Renal cortex interstitium (tissue), 11 donors: ENCODE data around the gene TMA7B. TPM values are rescaled to one million over a fixed set of nuclear protein-coding genes. Genes with fewer than 3 reads are reported as not detected.

Experiments
- DNase-seq, 11 donors: peaks; one replicate each; pipeline ENCODE4 v3.0.0-alpha.2; 2013; ENCODE audit warnings: low read depth in 9 of 11, low spot score in 4 of 11; ENCODE audit errors: extremely low read depth in 1 of 11
- polyA plus RNA-seq, 3 donors: library from polyadenylated mRNA; unstranded; fragments of 120-200 nt; gene quantifications; one replicate each; pipeline ENCODE4 v1.2.1, GENCODE V29; 2013; ENCODE audit not compliant: insufficient read length in 3 of 3

Gene TMA7B
- polyA plus RNA-seq, 3 donors = 0.14 to 0.20 (median 0.15) TPM

DNA sequence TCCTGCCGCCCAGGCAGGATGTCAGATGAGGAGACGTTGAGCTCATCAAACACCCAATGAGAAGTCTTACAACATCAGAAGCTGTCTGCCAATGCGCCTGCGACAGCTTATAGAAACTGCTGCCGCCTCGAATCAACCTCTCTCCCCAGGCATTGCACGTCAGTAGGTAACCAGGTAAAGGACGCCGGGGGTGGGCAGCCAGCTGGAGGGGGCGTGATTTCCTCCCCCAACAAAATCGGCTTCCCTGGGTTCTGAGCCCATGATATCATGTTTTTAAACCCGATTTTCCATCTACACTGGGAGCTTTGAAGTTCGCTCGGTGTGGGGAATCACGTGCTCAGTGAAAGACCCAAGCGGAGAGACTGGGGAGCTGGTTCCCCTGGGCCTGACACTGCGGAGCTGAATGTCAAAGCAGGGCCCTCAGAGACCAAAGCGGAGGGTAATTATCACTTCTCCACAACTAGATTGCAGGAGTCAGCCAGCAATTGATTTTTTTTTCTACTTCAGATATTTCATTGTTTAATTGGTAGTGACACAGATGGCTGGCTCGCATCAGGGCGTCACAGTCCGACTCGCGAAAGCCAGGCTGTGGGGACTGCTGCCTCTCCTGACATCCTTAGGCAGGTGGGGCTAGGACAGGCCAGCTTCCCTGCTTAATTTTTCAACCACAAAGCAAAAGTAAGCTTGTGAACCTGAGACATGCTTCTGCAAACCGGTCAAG is 49.9 kb downstream of the TMA7B start:
- DNase-seq = no peak

GRCh38 chr22:40010746-40011145 is 50.5 kb downstream of the TMA7B start:
- no peak for DNase-seq

Other genes starting within 250 kb of the TMA7B start
- gene ENTHD1, start 66.6 kb upstream of the TMA7B start, polyA plus RNA-seq = not detected
- 1 to 10 TPM in 2 of 3 donors, under 1 TPM in 1; 0.61 to 1.3 (median 1.1) TPM for gene GRAP2, start 59.3 kb upstream of the TMA7B start, polyA plus RNA-seq
- gene FAM83F, start 34.6 kb downstream of the TMA7B start, polyA plus RNA-seq = 1 to 10 TPM; 1.4 to 2.7 (median 2.4) TPM
- gene TNRC6B, start 217.5 kb downstream of the TMA7B start, polyA plus RNA-seq = 10 to 100 TPM; 12.2 to 15.7 (median 13.9) TPM